ENCODE results near the gene NABP1.
A peak's percentile ranks its signal among the peaks of the same experiment; 100 is the strongest.
"Not testable (repeated sequence)": the region's sequence is repeated elsewhere in the genome, so short reads cannot be mapped to it uniquely, and the experiment has no call there.

NABP1 gene

DNA sequence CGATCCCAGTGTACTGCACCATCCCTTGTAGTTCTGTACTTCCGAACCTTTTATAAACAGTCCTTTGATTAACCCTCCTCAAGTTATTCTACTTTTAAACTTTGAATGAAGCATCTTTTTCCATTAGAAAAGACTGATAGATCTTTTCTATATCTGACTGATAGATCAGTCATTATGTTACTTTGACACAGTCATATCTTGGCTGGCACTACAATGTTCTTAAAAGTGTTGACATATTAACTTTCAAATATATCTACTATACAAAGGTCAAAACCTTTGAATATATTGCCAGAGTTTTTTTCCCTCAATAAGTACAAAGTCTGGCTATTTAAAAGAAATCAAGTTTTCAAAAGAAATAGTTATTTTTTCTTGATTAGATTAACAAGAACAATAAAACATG is 35.4 kb upstream of the NABP1 start:
- no peak for ATAC-seq
- no peak for TF ChIP-seq ZFP30 (CRISPR knock-in tag; IDR thresholded peaks at IDR 0.05)
- TF ChIP-seq GLIS3 (CRISPR knock-in tag; IDR thresholded peaks at IDR 0.05) = no peak
- TF ChIP-seq ISL1 (CRISPR knock-in tag; IDR thresholded peaks at IDR 0.05) = no peak
- TF ChIP-seq RARB (CRISPR knock-in tag; IDR thresholded peaks at IDR 0.05) = no peak
- no peak for TF ChIP-seq BACH2 (CRISPR knock-in tag; IDR thresholded peaks at IDR 0.05; ENCODE audit: borderline replicate concordance)
- TF ChIP-seq, protein P1, sequence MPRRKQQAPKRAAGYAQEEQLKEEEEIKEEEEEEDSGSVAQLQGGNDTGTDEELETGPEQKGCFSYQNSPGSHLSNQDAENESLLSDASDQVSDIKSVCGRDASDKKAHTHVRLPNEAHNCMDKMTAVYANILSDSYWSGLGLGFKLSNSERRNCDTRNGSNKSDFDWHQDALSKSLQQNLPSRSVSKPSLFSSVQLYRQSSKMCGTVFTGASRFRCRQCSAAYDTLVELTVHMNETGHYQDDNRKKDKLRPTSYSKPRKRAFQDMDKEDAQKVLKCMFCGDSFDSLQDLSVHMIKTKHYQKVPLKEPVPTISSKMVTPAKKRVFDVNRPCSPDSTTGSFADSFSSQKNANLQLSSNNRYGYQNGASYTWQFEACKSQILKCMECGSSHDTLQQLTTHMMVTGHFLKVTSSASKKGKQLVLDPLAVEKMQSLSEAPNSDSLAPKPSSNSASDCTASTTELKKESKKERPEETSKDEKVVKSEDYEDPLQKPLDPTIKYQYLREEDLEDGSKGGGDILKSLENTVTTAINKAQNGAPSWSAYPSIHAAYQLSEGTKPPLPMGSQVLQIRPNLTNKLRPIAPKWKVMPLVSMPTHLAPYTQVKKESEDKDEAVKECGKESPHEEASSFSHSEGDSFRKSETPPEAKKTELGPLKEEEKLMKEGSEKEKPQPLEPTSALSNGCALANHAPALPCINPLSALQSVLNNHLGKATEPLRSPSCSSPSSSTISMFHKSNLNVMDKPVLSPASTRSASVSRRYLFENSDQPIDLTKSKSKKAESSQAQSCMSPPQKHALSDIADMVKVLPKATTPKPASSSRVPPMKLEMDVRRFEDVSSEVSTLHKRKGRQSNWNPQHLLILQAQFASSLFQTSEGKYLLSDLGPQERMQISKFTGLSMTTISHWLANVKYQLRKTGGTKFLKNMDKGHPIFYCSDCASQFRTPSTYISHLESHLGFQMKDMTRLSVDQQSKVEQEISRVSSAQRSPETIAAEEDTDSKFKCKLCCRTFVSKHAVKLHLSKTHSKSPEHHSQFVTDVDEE (CRISPR knock-in tag; IDR thresholded peaks at IDR 0.05) = no peak
- TF ChIP-seq, protein P2, sequence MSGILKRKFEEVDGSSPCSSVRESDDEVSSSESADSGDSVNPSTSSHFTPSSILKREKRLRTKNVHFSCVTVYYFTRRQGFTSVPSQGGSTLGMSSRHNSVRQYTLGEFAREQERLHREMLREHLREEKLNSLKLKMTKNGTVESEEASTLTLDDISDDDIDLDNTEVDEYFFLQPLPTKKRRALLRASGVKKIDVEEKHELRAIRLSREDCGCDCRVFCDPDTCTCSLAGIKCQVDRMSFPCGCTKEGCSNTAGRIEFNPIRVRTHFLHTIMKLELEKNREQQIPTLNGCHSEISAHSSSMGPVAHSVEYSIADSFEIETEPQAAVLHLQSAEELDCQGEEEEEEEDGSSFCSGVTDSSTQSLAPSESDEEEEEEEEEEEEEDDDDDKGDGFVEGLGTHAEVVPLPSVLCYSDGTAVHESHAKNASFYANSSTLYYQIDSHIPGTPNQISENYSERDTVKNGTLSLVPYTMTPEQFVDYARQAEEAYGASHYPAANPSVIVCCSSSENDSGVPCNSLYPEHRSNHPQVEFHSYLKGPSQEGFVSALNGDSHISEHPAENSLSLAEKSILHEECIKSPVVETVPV (CRISPR knock-in tag; IDR thresholded peaks at IDR 0.05) = no peak
- TF ChIP-seq, protein P3, sequence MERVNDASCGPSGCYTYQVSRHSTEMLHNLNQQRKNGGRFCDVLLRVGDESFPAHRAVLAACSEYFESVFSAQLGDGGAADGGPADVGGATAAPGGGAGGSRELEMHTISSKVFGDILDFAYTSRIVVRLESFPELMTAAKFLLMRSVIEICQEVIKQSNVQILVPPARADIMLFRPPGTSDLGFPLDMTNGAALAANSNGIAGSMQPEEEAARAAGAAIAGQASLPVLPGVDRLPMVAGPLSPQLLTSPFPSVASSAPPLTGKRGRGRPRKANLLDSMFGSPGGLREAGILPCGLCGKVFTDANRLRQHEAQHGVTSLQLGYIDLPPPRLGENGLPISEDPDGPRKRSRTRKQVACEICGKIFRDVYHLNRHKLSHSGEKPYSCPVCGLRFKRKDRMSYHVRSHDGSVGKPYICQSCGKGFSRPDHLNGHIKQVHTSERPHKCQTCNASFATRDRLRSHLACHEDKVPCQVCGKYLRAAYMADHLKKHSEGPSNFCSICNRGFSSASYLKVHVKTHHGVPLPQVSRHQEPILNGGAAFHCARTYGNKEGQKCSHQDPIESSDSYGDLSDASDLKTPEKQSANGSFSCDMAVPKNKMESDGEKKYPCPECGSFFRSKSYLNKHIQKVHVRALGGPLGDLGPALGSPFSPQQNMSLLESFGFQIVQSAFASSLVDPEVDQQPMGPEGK (CRISPR knock-in tag; IDR thresholded peaks at IDR 0.05; ENCODE audit: borderline replicate concordance) = no peak
- no peak for TF ChIP-seq ESRRG (CRISPR knock-in tag; IDR thresholded peaks at IDR 0.05)

DNA sequence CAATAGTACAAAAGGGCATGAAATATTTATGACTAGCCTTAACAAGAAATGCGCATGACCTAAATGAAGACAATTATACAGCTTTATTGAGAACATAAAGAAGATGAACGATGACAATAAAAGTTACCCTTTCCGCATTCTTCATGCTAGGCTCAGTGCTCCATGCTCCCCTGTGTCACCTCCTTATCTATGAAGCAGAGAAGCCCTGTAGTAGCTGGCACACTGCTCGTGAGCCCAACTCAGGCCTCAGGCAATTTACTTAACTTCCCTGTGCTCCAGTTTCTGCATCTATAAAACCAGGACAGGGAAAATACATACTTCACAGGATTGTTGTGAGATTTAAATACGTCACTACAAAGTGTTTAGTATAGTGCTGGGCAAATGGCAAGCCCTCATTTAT is 34.5 kb upstream of the NABP1 start:
- no peak for ATAC-seq
- TF ChIP-seq TCF4 (CRISPR knock-in tag; IDR thresholded peaks at IDR 0.05; ENCODE audit: borderline replicate concordance) = no peak
- TF ChIP-seq, protein P1 (CRISPR knock-in tag; IDR thresholded peaks at IDR 0.05) = 0 out of 2 replicates have a peak, but pooled peaks have one; percentile 37

DNA sequence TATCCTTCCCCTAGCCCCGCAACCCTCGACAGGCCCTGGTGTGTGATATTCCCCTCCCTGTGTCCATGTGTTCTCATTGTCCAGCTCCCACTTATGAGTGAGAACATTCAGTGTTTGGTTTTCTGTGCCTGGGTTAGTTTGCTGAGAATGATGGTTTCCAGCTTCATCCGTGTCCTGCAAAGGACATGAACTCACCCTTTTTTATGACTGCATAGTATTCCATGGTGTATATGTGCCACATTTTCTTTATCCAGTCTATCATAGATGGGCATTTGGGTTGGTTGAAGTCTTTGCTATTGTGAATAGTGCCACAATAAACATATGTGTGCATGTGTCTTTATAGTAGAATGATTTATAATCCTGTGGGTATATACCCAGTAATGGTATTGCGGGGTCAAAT is 33.3 kb upstream of the NABP1 start:
- not testable (repeated sequence) for ATAC-seq

DNA sequence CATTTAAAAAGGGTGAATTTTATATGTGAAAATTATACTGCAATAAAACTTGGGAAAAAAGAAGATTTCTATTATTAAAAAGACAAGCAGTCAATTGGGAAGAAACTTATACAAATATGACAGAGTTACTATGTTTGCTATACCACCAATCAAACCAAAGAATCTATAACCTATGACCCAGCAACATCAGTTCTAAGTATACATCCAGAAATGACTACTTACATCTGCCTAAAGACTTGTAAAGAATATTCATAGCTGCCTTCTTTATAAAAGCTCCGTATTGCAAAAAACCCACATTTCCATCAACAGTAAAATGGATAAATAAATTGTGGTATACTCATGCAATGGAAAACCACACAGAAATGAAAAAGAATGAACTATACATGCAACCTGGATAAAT is 32.9 kb upstream of the NABP1 start:
- TF ChIP-seq ZFP3 (CRISPR knock-in tag; IDR thresholded peaks at IDR 0.05) (no peak), TOX (CRISPR knock-in tag; IDR thresholded peaks at IDR 0.05; ENCODE audit: borderline replicate concordance) (no peak), ARNTL (CRISPR knock-in tag; IDR thresholded peaks at IDR 0.05; ENCODE audit: borderline replicate concordance, low read depth) (no peak), RARB (CRISPR knock-in tag; IDR thresholded peaks at IDR 0.05) (no peak), ZNF70 (CRISPR knock-in tag; IDR thresholded peaks at IDR 0.05) (no peak), OSR1 (CRISPR knock-in tag; IDR thresholded peaks at IDR 0.05) (no peak), TCF4 (CRISPR knock-in tag; IDR thresholded peaks at IDR 0.05; ENCODE audit: borderline replicate concordance) (no peak), ZFP30 (CRISPR knock-in tag; IDR thresholded peaks at IDR 0.05) (no peak), ISL1 (CRISPR knock-in tag; IDR thresholded peaks at IDR 0.05) (no peak), ZNF8 (CRISPR knock-in tag; IDR thresholded peaks at IDR 0.05) (no peak)
- TF ChIP-seq, protein P4, sequence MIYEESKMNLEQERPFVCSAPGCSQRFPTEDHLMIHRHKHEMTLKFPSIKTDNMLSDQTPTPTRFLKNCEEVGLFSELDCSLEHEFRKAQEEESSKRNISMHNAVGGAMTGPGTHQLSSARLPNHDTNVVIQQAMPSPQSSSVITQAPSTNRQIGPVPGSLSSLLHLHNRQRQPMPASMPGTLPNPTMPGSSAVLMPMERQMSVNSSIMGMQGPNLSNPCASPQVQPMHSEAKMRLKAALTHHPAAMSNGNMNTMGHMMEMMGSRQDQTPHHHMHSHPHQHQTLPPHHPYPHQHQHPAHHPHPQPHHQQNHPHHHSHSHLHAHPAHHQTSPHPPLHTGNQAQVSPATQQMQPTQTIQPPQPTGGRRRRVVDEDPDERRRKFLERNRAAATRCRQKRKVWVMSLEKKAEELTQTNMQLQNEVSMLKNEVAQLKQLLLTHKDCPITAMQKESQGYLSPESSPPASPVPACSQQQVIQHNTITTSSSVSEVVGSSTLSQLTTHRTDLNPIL (CRISPR knock-in tag; IDR thresholded peaks at IDR 0.05; ENCODE audit: low read depth) = no peak
- ATAC-seq = no peak

All from SK-N-SH treated with all-trans-retinoic acid at 6 μM for 48 hours (cell line).